DND-41 (cell line): Measurements from ENCODE around the gene TSSK6.

Experiments
- ATAC-seq: fragments of 200-7000 bp; cut with Tn5 transposase; 3 replicates; pipeline ENCODE4 v1.9.1; 2021; ENCODE audit warnings: low read depth; ENCODE audit not compliant: insufficient read depth
- DNase-seq: peaks from one replicate; pipeline ENCODE4 v3.0.0-alpha.2; 2020
- H2AFZ ChIP-seq: 2 replicates; pipeline ENCODE4 v1.6.0; 2012; ENCODE audit warnings: low read depth, low read length
- H3K27ac ChIP-seq: 2 replicates; pipeline ENCODE4 v1.5.1; 2012; ENCODE audit warnings: low read length, inconsistent platforms
- H3K27me3 ChIP-seq: fragments of 200-600 bp; sonication (generic); 2 replicates; pipeline ENCODE4 v1.6.0; 2012; ENCODE audit warnings: low read length, mild to moderate bottlenecking, inconsistent platforms; ENCODE audit not compliant: insufficient read depth, poor library complexity
- H3K36me3 ChIP-seq: 2 replicates; pipeline ENCODE4 v1.5.1; 2012; ENCODE audit warnings: low read length, inconsistent platforms; ENCODE audit not compliant: insufficient read depth
- H3K4me1 ChIP-seq: 2 replicates; pipeline ENCODE4 v1.5.1; 2012; ENCODE audit warnings: mild to moderate bottlenecking, low read length; ENCODE audit not compliant: insufficient read depth
- H3K4me2 ChIP-seq: 2 replicates; pipeline ENCODE4 v1.6.0; 2012; ENCODE audit warnings: mild to moderate bottlenecking, moderate library complexity, low read length, inconsistent platforms; ENCODE audit not compliant: insufficient read depth
- H3K4me3 ChIP-seq, 2 experiments: fragments of 200-600 bp in 1 of 2; shearing (Covaris generic) in 1 of 2; 2 replicates each; pipeline ENCODE4 v1.5.1; 2012 to 2016; ENCODE audit warnings: inconsistent platforms in 2 of 2, low read length in 2 of 2, mild to moderate bottlenecking in 2 of 2, low read depth in 1 of 2, moderate library complexity in 1 of 2
- H3K79me2 ChIP-seq: 2 replicates; pipeline ENCODE4 v1.6.0; 2012; ENCODE audit warnings: low read length, inconsistent platforms; ENCODE audit not compliant: insufficient read depth
- H3K9ac ChIP-seq: 2 replicates; pipeline ENCODE4 v1.6.0; 2012; ENCODE audit warnings: low read depth, mild to moderate bottlenecking, inconsistent platforms, low read length, moderate library complexity
- H3K9me3 ChIP-seq: 2 replicates; pipeline ENCODE4 v1.5.1; 2012; ENCODE audit warnings: low read length, moderate library complexity, mild to moderate bottlenecking, inconsistent platforms; ENCODE audit not compliant: insufficient read depth, severe bottlenecking
- H4K20me1 ChIP-seq: 2 replicates; pipeline ENCODE4 v1.6.0; 2012; ENCODE audit warnings: low read length; ENCODE audit not compliant: insufficient read depth
- CTCF ChIP-seq: IDR thresholded peaks from 2 replicates; pipeline ENCODE4 v1.5.1; 2012; ENCODE audit warnings: borderline replicate concordance, low read length, moderate library complexity, mild to moderate bottlenecking; ENCODE audit not compliant: poor library complexity, severe bottlenecking; ENCODE audit errors: extremely low read depth
- EZH2 ChIP-seq: IDR thresholded peaks from 3 replicates; pipeline ENCODE4 v1.6.1; 2012; ENCODE audit warnings: borderline replicate concordance, low read depth, mild to moderate bottlenecking, moderate library complexity, low read length, inconsistent platforms; ENCODE audit not compliant: severe bottlenecking

The TSSK6 gene

DNA sequence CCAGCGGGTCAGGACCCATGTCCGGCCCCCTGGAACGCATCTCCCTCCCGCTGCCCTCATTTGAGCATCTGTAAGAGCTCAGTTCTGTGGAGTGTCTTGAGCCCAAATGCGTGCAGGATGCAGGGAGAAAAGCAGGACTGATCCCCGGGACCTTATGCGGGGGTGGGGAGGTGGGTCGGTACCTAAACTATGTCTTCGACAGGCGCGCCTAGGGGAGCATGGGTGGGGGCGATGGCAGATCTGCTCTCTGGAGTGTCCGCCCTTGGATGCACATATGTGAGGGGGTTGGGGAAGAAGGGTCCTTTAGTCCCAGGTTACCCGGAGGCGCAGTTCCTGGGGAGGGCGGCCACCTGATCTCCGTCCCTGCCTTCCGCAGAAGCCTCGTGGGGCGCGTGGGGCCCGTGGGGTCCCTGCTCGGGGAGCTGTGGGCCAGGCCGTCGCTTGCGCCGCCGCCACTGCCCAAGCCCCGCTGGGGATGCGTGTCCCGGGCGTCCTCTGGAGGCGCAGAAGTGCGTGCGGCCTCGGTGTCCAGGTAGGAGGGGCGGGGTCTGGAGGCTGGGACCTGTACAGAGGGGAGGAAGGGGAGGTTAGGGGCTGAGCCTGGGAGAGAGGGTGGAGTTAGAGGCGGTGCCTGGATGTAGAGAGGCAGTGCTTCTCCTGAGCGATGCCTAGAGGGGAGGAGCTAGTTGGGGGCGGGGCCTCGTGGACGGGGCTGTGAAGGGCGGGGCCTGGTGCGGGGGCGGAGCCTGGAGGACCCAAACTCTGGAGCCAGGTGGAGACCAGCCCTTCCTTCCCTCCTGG lies 25.6 kb upstream of the TSSK6 start:
- no peak overlapping the region for H3K4me3 ChIP-seq
- DNase-seq (peak; percentile 50), ATAC-seq (peak; percentile 67)
- H3K27me3 ChIP-seq, result no peaks in the 10 kb centered on the region
- H3K79me2 ChIP-seq, result no peaks in the 10 kb centered on the region
- no peaks in the 10 kb centered on the region for H3K36me3 ChIP-seq
- no peaks in the 10 kb centered on the region for H3K9me3 ChIP-seq
- H3K4me1 ChIP-seq, result no peaks in the 10 kb centered on the region
- H3K27ac ChIP-seq, result no peak overlapping the region
- H2AFZ ChIP-seq, result no peak overlapping the region
- no peaks in the 10 kb centered on the region for H4K20me1 ChIP-seq
- H3K9ac ChIP-seq, result no peak overlapping the region
- no peak for TF ChIP-seq EZH2
- TF ChIP-seq CTCF, result no peak
- H3K4me2 ChIP-seq, result no peak overlapping the region

DNA sequence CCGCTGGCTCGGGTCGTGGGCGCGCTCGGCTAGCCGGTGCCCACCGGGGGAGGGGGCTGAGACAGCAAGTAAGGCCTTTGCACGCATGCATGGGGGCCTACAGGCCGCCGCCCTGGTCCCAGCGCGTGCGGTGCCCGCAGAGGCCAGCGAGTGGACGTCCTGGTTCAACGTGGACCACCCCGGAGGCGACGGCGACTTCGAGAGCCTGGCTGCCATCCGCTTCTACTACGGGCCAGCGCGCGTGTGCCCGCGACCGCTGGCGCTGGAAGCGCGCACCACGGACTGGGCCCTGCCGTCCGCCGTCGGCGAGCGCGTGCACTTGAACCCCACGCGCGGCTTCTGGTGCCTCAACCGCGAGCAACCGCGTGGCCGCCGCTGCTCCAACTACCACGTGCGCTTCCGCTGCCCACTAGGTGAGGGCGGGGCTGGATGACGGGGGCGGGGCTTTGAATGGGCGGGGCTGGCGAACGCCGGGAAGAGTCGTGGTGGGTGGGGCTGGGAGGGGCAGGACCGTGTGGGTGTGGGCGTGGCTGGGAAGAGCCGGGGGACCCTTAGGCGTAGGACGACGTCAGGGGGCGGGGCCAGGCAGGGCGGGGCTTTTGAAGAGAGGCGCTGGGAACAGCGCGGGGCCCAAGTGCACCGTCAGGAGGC lies 24.8 kb upstream of the TSSK6 start:
- ATAC-seq (no peak), DNase-seq (no peak)
- Histone ChIP-seq H3K27ac (no peak overlapping the region), H3K9ac (no peak overlapping the region), H3K4me3 (no peak overlapping the region), H3K27me3 (no peaks in the 10 kb centered on the region), H3K79me2 (no peaks in the 10 kb centered on the region), H3K4me2 (no peak overlapping the region), H4K20me1 (no peaks in the 10 kb centered on the region), H2AFZ (no peak overlapping the region), H3K36me3 (no peaks in the 10 kb centered on the region), H3K9me3 (no peaks in the 10 kb centered on the region), H3K4me1 (no peaks in the 10 kb centered on the region)
- TF ChIP-seq CTCF, result no peak
- no peak for TF ChIP-seq EZH2

DNA sequence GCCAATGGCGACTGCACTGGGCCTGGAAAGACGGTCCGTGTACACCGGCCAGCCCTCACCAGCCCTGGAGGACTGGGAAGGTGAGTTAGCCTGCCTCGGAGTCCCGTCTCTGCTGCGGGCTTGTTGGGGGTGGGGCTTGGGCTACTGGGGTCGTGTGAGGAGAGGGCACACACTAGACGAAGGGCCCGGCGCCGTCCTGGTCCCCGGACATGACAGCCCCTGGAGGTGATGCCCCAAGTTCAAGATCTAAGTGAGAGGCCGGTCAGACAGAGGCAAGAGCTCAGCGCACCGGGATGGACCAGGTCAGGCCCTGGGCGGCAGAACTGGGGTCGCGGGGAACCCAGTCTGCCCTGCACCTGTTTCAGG lies 24.3 kb upstream of the TSSK6 start:
- no peak overlapping the region for H3K9ac ChIP-seq
- no peaks in the 10 kb centered on the region for H3K36me3 ChIP-seq
- H4K20me1 ChIP-seq, result no peaks in the 10 kb centered on the region
- H3K27ac ChIP-seq, result no peak overlapping the region
- no peak for TF ChIP-seq CTCF
- no peak for TF ChIP-seq EZH2
- no peak overlapping the region for H3K4me3 ChIP-seq
- H3K9me3 ChIP-seq, result no peaks in the 10 kb centered on the region
- H3K27me3 ChIP-seq, result no peaks in the 10 kb centered on the region
- DNase-seq (no peak), ATAC-seq (no peak)
- H2AFZ ChIP-seq, result no peak overlapping the region
- no peaks in the 10 kb centered on the region for H3K4me1 ChIP-seq
- no peak overlapping the region for H3K4me2 ChIP-seq
- no peaks in the 10 kb centered on the region for H3K79me2 ChIP-seq
